IMR-90 (cell line): ENCODE results near the gene LYPD5. TPM values are rescaled to one million over a fixed set of nuclear protein-coding genes. Genes with fewer than 3 reads are reported as not detected.

Experiments
- ATAC-seq: fragments of 200-7000 bp; cut with Tn5 transposase; 2 replicates; pipeline ENCODE4 v1.9.1; 2020; ENCODE audit warnings: low read depth, mild to moderate bottlenecking, moderate library complexity
- BruUV-seq: library from RNA; stranded (reverse); fragments of 400-500 nt; replicated peaks from 2 replicates; lab custom pipeline; 2021; lab: Mats Ljungman, UMichigan
- CTCF ChIA-PET: fragments of 300-600 bp; formaldehyde crosslinking; extraction: SDS; loops from one replicate; lab custom pipeline; 2021; ENCODE audit warnings: antibody characterized with exemption; lab: Yijun Ruan, JAX
- POLR2A ChIA-PET: fragments of 300-600 bp; sonication (Branson Sonifier 250); formaldehyde crosslinking; loops from one replicate; lab custom pipeline; 2022; ENCODE audit warnings: antibody characterized with exemption; ENCODE audit not compliant: unreplicated experiment; lab: Charles Lee
- DNase-seq: peaks from one replicate; pipeline ENCODE4 v3.0.0; 2013
- H2AFZ ChIP-seq: replicated peaks from 2 replicates; pipeline ENCODE3; 2013; ENCODE audit warnings: low read length, mild to moderate bottlenecking; ENCODE audit not compliant: poor library complexity
- H2AK5ac ChIP-seq: 2 replicates; pipeline ENCODE4 v1.6.1; 2013; ENCODE audit warnings: low read depth, low read length, inconsistent platforms
- H2AK9ac ChIP-seq: replicated peaks from 2 replicates; pipeline ENCODE3; 2013; ENCODE audit warnings: mild to moderate bottlenecking, low read depth, low read length, moderate library complexity; ENCODE audit not compliant: poor library complexity
- H2BK120ac ChIP-seq: 2 replicates; pipeline ENCODE4 v1.6.1; 2013; ENCODE audit warnings: low read depth, low read length, inconsistent platforms
- H2BK15ac ChIP-seq: 3 replicates; pipeline ENCODE4 v1.6.1; 2013; ENCODE audit warnings: low read depth, low read length, inconsistent platforms
- H2BK20ac ChIP-seq: 2 replicates; pipeline ENCODE4 v1.6.1; 2013; ENCODE audit warnings: low read depth, mild to moderate bottlenecking, inconsistent platforms, low read length, moderate library complexity
- H2BK5ac ChIP-seq: 2 replicates; pipeline ENCODE4 v1.6.1; 2013; ENCODE audit warnings: mild to moderate bottlenecking, low read depth, low read length, inconsistent platforms; ENCODE audit not compliant: poor library complexity, severe bottlenecking
- H3K14ac ChIP-seq: replicated peaks from 2 replicates; pipeline ENCODE4 v1.6.1; 2013; ENCODE audit warnings: low read depth, low read length, inconsistent platforms
- H3K18ac ChIP-seq: 2 replicates; pipeline ENCODE4 v1.6.1; 2013; ENCODE audit warnings: low read depth, low read length, control low read depth
- H3K23ac ChIP-seq: 2 replicates; pipeline ENCODE4 v1.6.1; 2013; ENCODE audit warnings: low read depth, low read length, inconsistent platforms
- H3K27ac ChIP-seq: 2 replicates; pipeline ENCODE4 v1.5.1; 2013; ENCODE audit warnings: mild to moderate bottlenecking, control low read depth, low read length; ENCODE audit not compliant: insufficient read depth
- H3K27me3 ChIP-seq: 2 replicates; pipeline ENCODE4 v1.6.1; 2013; ENCODE audit warnings: low read length; ENCODE audit not compliant: control insufficient read depth, insufficient read depth
- H3K36me3 ChIP-seq: 2 replicates; pipeline ENCODE4 v1.6.1; 2013; ENCODE audit warnings: low read length, mixed read lengths; ENCODE audit not compliant: control insufficient read depth, insufficient read depth
- H3K4ac ChIP-seq: 2 replicates; pipeline ENCODE4 v1.6.1; 2013; ENCODE audit warnings: low read depth, low read length, inconsistent platforms
- H3K4me1 ChIP-seq: 2 replicates; pipeline ENCODE4 v1.6.1; 2013; ENCODE audit warnings: low read length, mixed read lengths; ENCODE audit not compliant: control insufficient read depth, insufficient read depth
- H3K4me2 ChIP-seq: 2 replicates; pipeline ENCODE4 v1.6.1; 2013; ENCODE audit warnings: low read depth, mild to moderate bottlenecking, control low read depth, low read length, moderate library complexity
- H3K4me3 ChIP-seq: 2 replicates; pipeline ENCODE4 v1.5.1; 2013; ENCODE audit warnings: low read depth, mild to moderate bottlenecking, control low read depth, low read length, moderate library complexity; ENCODE audit not compliant: insufficient read depth
- H3K56ac ChIP-seq: 2 replicates; pipeline ENCODE4 v1.6.1; 2013; ENCODE audit warnings: low read length, inconsistent platforms; ENCODE audit not compliant: insufficient read depth; ENCODE audit errors: extremely low read depth
- H3K79me1 ChIP-seq, 2 experiments: 2 replicates each; pipeline ENCODE4 v1.6.1; 2013; ENCODE audit warnings: low read length in 2 of 2, inconsistent platforms in 1 of 2, low read depth in 1 of 2
- H3K9ac ChIP-seq: 2 replicates; pipeline ENCODE4 v1.6.1; 2013; ENCODE audit warnings: low read depth, low read length, control low read depth
- H3K9me1 ChIP-seq: 2 replicates; pipeline ENCODE4 v1.6.1; 2013; ENCODE audit warnings: low read length, inconsistent platforms; ENCODE audit not compliant: insufficient read depth
- H3K9me3 ChIP-seq: 2 replicates; pipeline ENCODE4 v1.6.1; 2013; ENCODE audit warnings: low read length; ENCODE audit not compliant: control insufficient read depth, insufficient read depth
- H4K20me1 ChIP-seq: 2 replicates; pipeline ENCODE4 v1.6.1; 2013; ENCODE audit warnings: low read length, inconsistent platforms; ENCODE audit not compliant: insufficient read depth
- H4K5ac ChIP-seq: 2 replicates; pipeline ENCODE4 v1.6.1; 2013; ENCODE audit warnings: mild to moderate bottlenecking, low read depth, low read length, control low read depth
- H4K8ac ChIP-seq, 2 experiments: 2 replicates each; pipeline ENCODE4 v1.6.1; 2013; ENCODE audit warnings: low read depth in 2 of 2, low read length in 2 of 2, control low read depth in 1 of 2, inconsistent platforms in 1 of 2
- H4K91ac ChIP-seq: 2 replicates; pipeline ENCODE4 v1.6.1; 2013; ENCODE audit warnings: low read depth, low read length, inconsistent platforms; ENCODE audit not compliant: insufficient read depth
- CEBPB ChIP-seq: IDR thresholded peaks from 2 replicates; pipeline ENCODE4 v1.6.1; 2012; ENCODE audit warnings: low read depth, low read length, improper control_type of control experiment
- CHD1 ChIP-seq: IDR thresholded peaks from 2 replicates; pipeline ENCODE4 v1.6.1; 2012; ENCODE audit warnings: low read depth, low read length, improper control_type of control experiment
- ELK1 ChIP-seq: fragments of 150-350 bp; IDR thresholded peaks from 2 replicates; pipeline ENCODE4 v1.6.1; 2016; ENCODE audit warnings: low read depth, mild to moderate bottlenecking, low read length, moderate library complexity, borderline replicate concordance
- FOS ChIP-seq: fragments of 150-350 bp; IDR thresholded peaks from 2 replicates; pipeline ENCODE4 v1.6.1; 2016; ENCODE audit warnings: low read depth, low read length
- MAFK ChIP-seq: IDR thresholded peaks from 2 replicates; pipeline ENCODE4 v1.6.1; 2012; ENCODE audit warnings: low read depth, low read length, improper control_type of control experiment
- MAZ ChIP-seq: IDR thresholded peaks from 2 replicates; pipeline ENCODE4 v1.6.1; 2012; ENCODE audit warnings: low read depth, mild to moderate bottlenecking, low read length, improper control_type of control experiment, moderate library complexity, borderline replicate concordance
- MXI1 ChIP-seq: IDR thresholded peaks from 2 replicates; pipeline ENCODE4 v1.6.1; 2012; ENCODE audit warnings: low read depth, mild to moderate bottlenecking, low read length, moderate library complexity, borderline replicate concordance
- NFE2L2 ChIP-seq: fragments of 150-350 bp; IDR thresholded peaks from 2 replicates; pipeline ENCODE4 v1.6.1; 2016; ENCODE audit warnings: low read depth, mild to moderate bottlenecking, low read length
- RCOR1 ChIP-seq: IDR thresholded peaks from 2 replicates; pipeline ENCODE4 v1.6.1; 2012; ENCODE audit warnings: mild to moderate bottlenecking, low read length, improper control_type of control experiment; ENCODE audit not compliant: insufficient replicate concordance
- RFX5 ChIP-seq: IDR thresholded peaks from 2 replicates; pipeline ENCODE4 v1.8.0; 2012; ENCODE audit warnings: low read depth, mild to moderate bottlenecking, low read length, moderate library complexity
- SMC3 ChIP-seq: fragments of 150-350 bp; IDR thresholded peaks from 2 replicates; pipeline ENCODE4 v1.6.1; 2016; ENCODE audit warnings: low read depth, mild to moderate bottlenecking, antibody characterized with exemption, low read length, moderate library complexity
- USF2 ChIP-seq: fragments of 150-350 bp; IDR thresholded peaks from 2 replicates; pipeline ENCODE4 v1.6.1; 2017; ENCODE audit warnings: mild to moderate bottlenecking, antibody characterized with exemption, low read length, low read depth
- dilution Hi-C: fragments of 300-500 bp; cut with HindIII; formaldehyde crosslinking; loops from one replicate; pipeline ENCODE4 v1.14.3; 2018; ENCODE audit warnings: low sequenced_read_pairs; ENCODE audit not compliant: unreplicated experiment
- in situ Hi-C: fragments of 300-500 bp; cut with MboI; formaldehyde crosslinking; loops from 3 replicates; pipeline ENCODE4 v1.14.3; 2019; ENCODE audit warnings: low sequenced_read_pairs, inconsistent platforms, mixed read lengths
- intact Hi-C: fragments of 100-400 bp; cut with micrococcal nuclease; formaldehyde crosslinking; loops from 2 replicates; pipeline ENCODE4 v1.10.0; 2022
- polyA plus RNA-seq, 3 experiments: library from polyadenylated mRNA; depleted of rRNA; stranded (reverse); fragments of >200 nt; gene quantifications; 2 replicates each; pipeline ENCODE4 v1.2.3, GENCODE V29; 2012; ENCODE audit warnings: low replicate concordance in 1 of 3
- total RNA-seq: library from RNA; depleted of rRNA; stranded (reverse); fragments of >200 nt; gene quantifications from 2 replicates; pipeline ENCODE4 v1.2.3, GENCODE V29; 2012

The LYPD5 gene
- total and polyA plus RNA-seq, 2 of the 4 experiments (the other 2 are of a cell fraction), result 0.31 to 0.36 TPM

- H4K91ac ChIP-seq, result no peak overlapping the region
- H3K4me3 ChIP-seq, result no peak overlapping the region
- no peak overlapping the region for H2BK120ac ChIP-seq
- H3K14ac ChIP-seq, result no peak overlapping the region
- no peak overlapping the region for H2AFZ ChIP-seq
- intact Hi-C loops, result no loop called here
- DNase-seq (no peak), ATAC-seq (no peak)
- H3K36me3 ChIP-seq, result peaks cover 52% of the 10 kb centered on the region
- no peaks in the 10 kb centered on the region for H3K9me1 ChIP-seq
- H2AK5ac ChIP-seq, result no peak overlapping the region
- H3K79me1 ChIP-seq, result no peaks in the 10 kb centered on the region
- POLR2A ChIA-PET, result interaction anchor here (0.6 kb wide), 1 partner anchor 129 kb away, joined by 3 read pairs; no protein-coding TSS in a partner anchor
- no peaks in the 10 kb centered on the region for H3K27me3 ChIP-seq
- no peak overlapping the region for H4K5ac ChIP-seq
- no peak overlapping the region for H3K18ac ChIP-seq
- H3K27ac ChIP-seq, result no peak overlapping the region
- BruUV-seq, result no TSS peak
- no peak overlapping the region for H3K23ac ChIP-seq
- dilution Hi-C loops, result no loop called here
- no peak overlapping the region for H3K4ac ChIP-seq
- H2AK9ac ChIP-seq, result no peak overlapping the region
- no peak overlapping the region for H4K8ac ChIP-seq
- in situ Hi-C loops, result no loop called here
- H3K4me1 ChIP-seq, result no peaks in the 10 kb centered on the region
- no peak for TF ChIP-seq ELK1
- no peak for TF ChIP-seq RCOR1
- TF ChIP-seq MAFK, result no peak
- no peak for TF ChIP-seq USF2
- TF ChIP-seq SMC3, result no peak
- TF ChIP-seq CHD1, result no peak
- no peak for TF ChIP-seq MAZ
- no peak for TF ChIP-seq MXI1
- no peak for TF ChIP-seq NFE2L2
- TF ChIP-seq RFX5, result no peak
- no peak for TF ChIP-seq CEBPB
- TF ChIP-seq FOS, result no peak
- no peaks in the 10 kb centered on the region for H4K20me1 ChIP-seq
- no peak overlapping the region for H3K56ac ChIP-seq
- H3K9ac ChIP-seq, result no peak overlapping the region
- no peak overlapping the region for H2BK15ac ChIP-seq
- H3K4me2 ChIP-seq, result no peak overlapping the region
- peaks cover 54% of the 10 kb centered on the region for H3K9me3 ChIP-seq
- CTCF ChIA-PET, result no interaction called here
- no peak overlapping the region for H2BK5ac ChIP-seq
- H2BK20ac ChIP-seq, result no peak overlapping the region
Observed at GRCh38 chr19:43839139-43839538, 36.9 kb upstream of the LYPD5 start.
